Activated naive CD8-positive, alpha-beta T cell (primary cell): ENCODE data around the gene TMEM204.

Source experiments
- H3K27ac Mint-ChIP-seq: one replicate; pipeline ENCODE4 v1.8.0; 2021; ENCODE audit warnings: mixed read lengths
- H3K27me3 Mint-ChIP-seq: one replicate; pipeline ENCODE4 v1.8.0; 2021; ENCODE audit warnings: mixed read lengths
- H3K36me3 Mint-ChIP-seq: one replicate; pipeline ENCODE4 v1.8.0; 2021; ENCODE audit warnings: mixed read lengths
- H3K4me1 Mint-ChIP-seq: one replicate; pipeline ENCODE4 v1.8.0; 2021; ENCODE audit warnings: low read depth, mixed read lengths
- H3K4me3 Mint-ChIP-seq: one replicate; pipeline ENCODE4 v1.8.0; 2021; ENCODE audit warnings: mild to moderate bottlenecking, mixed read lengths
- H3K9me3 Mint-ChIP-seq: one replicate; pipeline ENCODE4 v1.8.0; 2021; ENCODE audit warnings: low read depth, mixed read lengths

The TMEM204 gene

GRCh38 chr16:1536601-1537000 lies 3.1 kb downstream of the TMEM204 start:
- Mint-ChIP-seq H3K36me3 (peaks cover 5% of the 10 kb centered on the region), H3K27me3 (no peaks in the 10 kb centered on the region), H3K4me3 (peak overlapping the region; percentile 99), H3K27ac (peak overlapping the region; percentile 97), H3K9me3 (no peaks in the 10 kb centered on the region), H3K4me1 (peaks cover 42% of the 10 kb centered on the region)

GRCh38 chr16:1537138-1537577 lies 3.7 kb downstream of the TMEM204 start:
- Mint-ChIP-seq H3K36me3 (peaks cover 5% of the 10 kb centered on the region), H3K9me3 (no peaks in the 10 kb centered on the region), H3K27me3 (no peaks in the 10 kb centered on the region), H3K4me3 (peak overlapping the region; percentile 99), H3K4me1 (peaks cover 43% of the 10 kb centered on the region), H3K27ac (peak overlapping the region; percentile 97)

- no peaks in the 10 kb centered on the region for H3K9me3 Mint-ChIP-seq
- H3K36me3 Mint-ChIP-seq = peaks cover 5% of the 10 kb centered on the region
- H3K27ac Mint-ChIP-seq = peak overlapping the region; percentile 97
- H3K4me3 Mint-ChIP-seq = peak overlapping the region; percentile 99
- no peaks in the 10 kb centered on the region for H3K27me3 Mint-ChIP-seq
- peaks cover 48% of the 10 kb centered on the region for H3K4me1 Mint-ChIP-seq
These were observed 4.4 kb downstream of the TMEM204 start for GRCh38 chr16:1537763-1538289.

- Mint-ChIP-seq H3K4me3 (peak overlapping the region; percentile 99), H3K27ac (peak overlapping the region; percentile 97), H3K27me3 (no peaks in the 10 kb centered on the region), H3K36me3 (peaks cover 5% of the 10 kb centered on the region), H3K9me3 (no peaks in the 10 kb centered on the region), H3K4me1 (peaks cover 58% of the 10 kb centered on the region)
These were observed 5.5 kb downstream of the TMEM204 start for GRCh38 chr16:1538804-1539520.

- Mint-ChIP-seq H3K4me1 (peaks cover 62% of the 10 kb centered on the region), H3K27me3 (no peaks in the 10 kb centered on the region), H3K27ac (peak overlapping the region; percentile 79), H3K36me3 (peaks cover 5% of the 10 kb centered on the region), H3K9me3 (no peaks in the 10 kb centered on the region), H3K4me3 (peak overlapping the region; percentile 1)
These were observed 6.5 kb downstream of the TMEM204 start for GRCh38 chr16:1539720-1540555.

- Mint-ChIP-seq H3K27ac (peak overlapping the region; percentile 79), H3K4me3 (no peak overlapping the region), H3K4me1 (peaks cover 66% of the 10 kb centered on the region), H3K36me3 (peaks cover 5% of the 10 kb centered on the region), H3K27me3 (no peaks in the 10 kb centered on the region), H3K9me3 (no peaks in the 10 kb centered on the region)
These were observed 7.0 kb downstream of the TMEM204 start for GRCh38 chr16:1540556-1540855.

- Mint-ChIP-seq H3K36me3 (peaks cover 5% of the 10 kb centered on the region), H3K27ac (peak overlapping the region; percentile 75), H3K9me3 (no peaks in the 10 kb centered on the region), H3K27me3 (no peaks in the 10 kb centered on the region), H3K4me3 (no peak overlapping the region), H3K4me1 (peaks cover 72% of the 10 kb centered on the region)
These were observed 8.1 kb downstream of the TMEM204 start for GRCh38 chr16:1541293-1542165.

- no peak overlapping the region for H3K4me3 Mint-ChIP-seq
- H3K36me3 Mint-ChIP-seq = peaks cover 3% of the 10 kb centered on the region
- H3K9me3 Mint-ChIP-seq = no peaks in the 10 kb centered on the region
- H3K27ac Mint-ChIP-seq = peak overlapping the region; percentile 68
- H3K4me1 Mint-ChIP-seq = peaks cover 72% of the 10 kb centered on the region
- H3K27me3 Mint-ChIP-seq = no peaks in the 10 kb centered on the region
These were observed 8.7 kb downstream of the TMEM204 start for GRCh38 chr16:1542166-1542500.

GRCh38 chr16:1542533-1542932 lies 9.1 kb downstream of the TMEM204 start:
- Mint-ChIP-seq H3K27me3 (no peaks in the 10 kb centered on the region), H3K36me3 (peaks cover 1% of the 10 kb centered on the region), H3K4me1 (peaks cover 73% of the 10 kb centered on the region), H3K4me3 (no peak overlapping the region), H3K9me3 (no peaks in the 10 kb centered on the region), H3K27ac (peak overlapping the region; percentile 93)

GRCh38 chr16:1543085-1543896 lies 9.8 kb downstream of the TMEM204 start:
- Mint-ChIP-seq H3K9me3 (no peaks in the 10 kb centered on the region), H3K4me1 (peaks cover 73% of the 10 kb centered on the region), H3K4me3 (peak overlapping the region; percentile 72), H3K27me3 (no peaks in the 10 kb centered on the region), H3K36me3 (no peaks in the 10 kb centered on the region), H3K27ac (peak overlapping the region; percentile 93)

GRCh38 chr16:1545044-1546040 lies 11.9 kb downstream of the TMEM204 start:
- Mint-ChIP-seq H3K27ac (peak overlapping the region; percentile 90), H3K4me1 (peaks cover 76% of the 10 kb centered on the region), H3K36me3 (no peaks in the 10 kb centered on the region), H3K27me3 (no peaks in the 10 kb centered on the region), H3K4me3 (peak overlapping the region; percentile 72), H3K9me3 (no peaks in the 10 kb centered on the region)

GRCh38 chr16:1546430-1546829 lies 13.0 kb downstream of the TMEM204 start:
- peak overlapping the region; percentile 73 for H3K27ac Mint-ChIP-seq
- no peaks in the 10 kb centered on the region for H3K36me3 Mint-ChIP-seq
- H3K4me1 Mint-ChIP-seq = peaks cover 69% of the 10 kb centered on the region
- H3K9me3 Mint-ChIP-seq = no peaks in the 10 kb centered on the region
- no peak overlapping the region for H3K4me3 Mint-ChIP-seq
- H3K27me3 Mint-ChIP-seq = no peaks in the 10 kb centered on the region

GRCh38 chr16:1548233-1548632 lies 14.8 kb downstream of the TMEM204 start:
- Mint-ChIP-seq H3K9me3 (no peaks in the 10 kb centered on the region), H3K27ac (peak overlapping the region; percentile 86), H3K4me1 (peaks cover 70% of the 10 kb centered on the region), H3K27me3 (no peaks in the 10 kb centered on the region), H3K4me3 (no peak overlapping the region), H3K36me3 (no peaks in the 10 kb centered on the region)
